GM21717 (cell line): ENCODE data around the gene SPPL3.

Experiments
- ATAC-seq: cut with Tn5 transposase; IDR thresholded peaks from one replicate; pipeline ENCODE4 v1.9.1; 2021; ENCODE audit warnings: mild to moderate bottlenecking, moderate library complexity; ENCODE audit not compliant: unreplicated experiment

Gene SPPL3

DNA sequence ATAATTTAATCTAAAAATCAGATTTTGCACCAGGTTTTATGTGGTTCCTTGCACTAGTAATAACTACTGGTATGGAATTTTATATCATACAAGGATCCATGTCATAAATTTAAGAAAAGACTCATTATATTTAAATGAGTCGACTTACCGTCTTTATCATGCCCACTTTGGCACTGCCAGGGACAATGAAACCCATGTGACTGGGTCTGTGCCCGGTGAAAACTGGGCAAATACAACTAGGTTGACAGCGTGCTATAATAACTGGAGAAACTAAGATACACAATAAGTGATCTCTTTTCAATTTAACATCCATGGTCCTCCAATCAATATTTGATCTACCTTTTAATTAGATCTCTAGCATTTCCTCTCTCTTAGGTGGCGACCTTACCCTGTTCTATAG lies 114.0 kb downstream of the SPPL3 start:
- ATAC-seq, result no peak

DNA sequence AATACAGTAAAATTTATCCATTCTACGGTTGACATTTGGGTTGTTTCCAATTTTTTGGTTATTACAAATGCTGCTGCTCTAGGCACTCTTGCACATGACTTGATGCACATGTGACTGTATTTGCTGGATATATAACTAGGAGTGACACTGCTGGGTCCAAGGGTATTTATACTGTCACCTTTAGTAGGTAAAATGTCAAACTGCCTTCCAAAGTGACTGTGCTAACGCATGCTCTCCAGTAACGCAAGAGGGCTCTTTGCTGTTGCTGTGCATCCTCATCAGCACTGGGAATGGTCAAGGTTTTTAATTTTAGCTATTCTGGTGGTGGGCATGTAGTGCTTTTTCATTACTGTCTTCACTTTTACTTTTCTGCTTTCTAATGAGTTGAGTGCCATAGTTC lies 116.3 kb downstream of the SPPL3 start:
- no peak for ATAC-seq

- ATAC-seq, result no peak
These were observed 119.4 kb downstream of the SPPL3 start for GRCh38 chr12:120784804-120785203.

- ATAC-seq, result no peak
These were observed 121.0 kb downstream of the SPPL3 start for GRCh38 chr12:120783197-120783596.

DNA sequence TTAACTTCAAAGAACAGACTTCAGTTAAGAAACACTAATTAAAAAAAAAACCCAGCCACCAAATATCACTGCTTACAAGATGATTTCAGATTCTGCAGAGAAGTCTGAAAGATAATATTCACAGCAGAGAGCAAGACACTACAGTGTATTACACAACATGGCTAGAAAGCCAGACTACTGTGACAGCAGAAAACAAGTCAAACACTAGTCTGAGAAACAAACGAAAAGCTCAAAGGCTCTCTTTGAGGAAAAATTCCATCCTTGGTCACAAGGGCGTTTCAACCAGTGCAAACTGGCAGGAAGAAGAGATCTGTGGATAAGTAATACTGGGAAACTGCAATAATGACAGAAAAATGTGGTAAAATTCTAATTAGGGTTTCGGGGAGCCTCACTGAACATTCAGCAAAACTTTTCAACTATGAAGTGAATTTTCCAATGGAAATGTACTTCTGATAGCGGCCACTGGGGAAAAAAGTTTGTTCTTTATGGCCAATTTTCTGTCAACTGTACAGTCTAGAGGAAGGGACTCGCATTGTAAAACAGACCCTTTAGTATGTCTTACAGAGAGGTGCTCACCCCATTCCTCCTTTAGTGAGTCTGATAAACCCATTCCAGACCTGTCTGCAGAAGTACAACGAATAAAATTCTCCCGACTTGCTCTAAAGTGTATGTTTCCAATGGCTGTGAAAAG lies 128.2 kb downstream of the SPPL3 start:
- no peak for ATAC-seq

DNA sequence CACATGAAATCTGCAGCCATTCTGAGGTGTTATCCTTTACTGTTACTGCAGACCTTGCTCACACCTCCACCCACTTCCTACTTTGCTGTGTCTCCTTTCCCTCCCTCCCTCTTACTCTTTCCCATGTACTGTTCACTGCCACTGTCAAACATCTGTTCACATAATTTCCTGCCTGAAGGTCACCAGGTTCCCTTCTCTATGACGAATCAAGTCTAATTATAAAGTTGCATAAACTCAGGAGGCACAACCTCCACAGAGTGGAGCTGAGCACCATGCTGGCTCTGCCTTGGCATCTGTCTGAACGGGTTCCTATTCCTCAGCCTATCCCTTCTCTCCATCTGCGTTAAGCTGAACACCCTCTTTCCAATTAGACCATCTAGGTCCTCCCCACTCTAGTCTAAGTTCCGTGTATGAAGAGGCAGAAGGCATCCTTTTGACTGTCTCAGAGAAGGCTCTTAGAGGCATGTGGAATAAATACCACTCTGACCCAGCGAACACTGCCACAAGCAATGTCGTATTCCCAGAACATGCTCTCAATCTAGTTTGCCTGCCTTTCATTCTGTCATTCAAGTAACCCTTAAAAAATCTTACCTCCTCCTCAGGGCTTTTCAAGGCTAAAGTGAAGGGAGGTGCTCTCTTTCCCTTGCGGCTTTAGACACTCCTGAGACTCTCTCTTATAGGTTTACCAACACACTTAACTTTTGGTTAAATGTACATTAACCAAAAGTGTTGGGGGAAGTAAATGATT lies 129.8 kb downstream of the SPPL3 start:
- no peak for ATAC-seq

DNA sequence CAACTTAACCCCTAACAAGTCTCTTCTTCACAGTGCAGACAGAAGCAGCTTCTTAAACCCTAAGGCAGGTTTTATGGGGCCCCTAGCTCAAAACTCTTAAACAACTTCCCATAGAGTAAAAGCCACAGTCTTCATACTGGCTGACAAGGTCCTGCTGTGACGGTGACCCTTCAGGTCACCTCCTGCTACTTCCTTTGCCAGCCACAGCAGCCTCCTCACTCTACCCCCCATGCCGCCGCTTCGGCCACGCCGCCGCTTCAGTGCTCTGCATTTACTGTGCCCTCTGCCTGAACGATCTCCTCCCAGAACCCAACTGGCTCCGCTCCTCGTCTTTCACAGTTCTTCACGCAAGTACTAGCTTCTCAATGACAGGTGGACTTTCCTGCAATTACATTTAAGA lies 133.1 kb downstream of the SPPL3 start:
- ATAC-seq, result no peak

- ATAC-seq, result no peak
These were observed 136.8 kb downstream of the SPPL3 start for GRCh38 chr12:120767071-120768024.

DNA sequence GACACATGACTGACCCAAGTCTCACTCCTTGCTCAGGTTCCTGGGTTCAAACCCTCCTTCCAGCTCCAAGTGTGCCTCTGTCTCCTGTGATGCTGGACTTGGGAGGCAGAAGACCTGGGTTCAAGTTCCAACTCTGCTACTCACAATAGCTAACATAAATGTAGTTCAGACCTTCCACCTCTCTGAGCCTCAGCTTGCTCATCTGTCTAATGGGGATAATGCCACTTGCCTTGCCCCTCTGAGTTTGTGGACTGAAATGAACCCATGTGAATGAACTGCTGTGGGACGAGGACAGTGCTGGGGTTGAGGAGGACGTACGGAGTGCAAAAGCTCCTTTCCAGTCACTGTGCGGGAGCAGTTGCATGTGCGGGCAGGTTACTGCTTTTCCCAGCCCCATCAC lies 137.6 kb downstream of the SPPL3 start:
- no peak for ATAC-seq

DNA sequence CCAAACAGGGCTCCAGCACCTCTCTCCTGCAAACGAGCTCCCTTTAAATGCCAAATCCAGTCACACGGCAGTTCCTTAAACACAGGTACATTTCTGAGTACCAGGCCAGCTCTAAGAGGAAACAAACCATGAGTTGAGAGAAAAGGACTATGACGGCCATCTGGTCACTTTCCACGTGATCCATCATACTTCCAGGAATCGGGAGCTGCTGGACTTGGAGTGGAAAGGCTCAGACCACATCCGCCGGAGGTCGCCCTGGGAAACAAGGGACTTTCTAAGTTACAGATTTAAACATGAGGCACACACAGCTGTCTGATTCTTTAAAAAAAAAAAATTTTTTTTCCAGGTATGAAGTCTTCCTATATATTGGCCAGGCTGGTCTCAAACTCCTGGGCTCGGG lies 139.3 kb downstream of the SPPL3 start:
- ATAC-seq, result no peak

DNA sequence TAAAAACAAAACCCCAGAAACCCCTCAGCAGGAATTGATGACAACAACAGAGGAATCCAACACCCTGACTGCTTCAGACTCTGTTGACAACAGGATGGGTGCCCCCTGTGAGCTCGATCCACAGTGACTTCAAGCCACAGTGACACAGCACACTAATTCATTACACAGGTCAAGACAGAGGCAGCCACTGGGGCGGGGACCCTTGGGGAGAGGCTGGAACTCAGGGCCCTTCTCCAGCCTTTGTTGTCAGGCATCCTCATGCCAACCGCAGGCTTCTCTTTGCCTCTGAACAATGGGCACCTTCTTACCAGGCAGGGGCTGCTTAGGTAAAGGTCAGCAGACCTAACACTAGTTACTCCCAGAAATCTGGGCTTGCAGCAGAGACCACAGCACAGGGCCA lies 140.9 kb downstream of the SPPL3 start:
- ATAC-seq, result no peak

- no peak for ATAC-seq
These were observed 142.1 kb downstream of the SPPL3 start for GRCh38 chr12:120762086-120762485.

DNA sequence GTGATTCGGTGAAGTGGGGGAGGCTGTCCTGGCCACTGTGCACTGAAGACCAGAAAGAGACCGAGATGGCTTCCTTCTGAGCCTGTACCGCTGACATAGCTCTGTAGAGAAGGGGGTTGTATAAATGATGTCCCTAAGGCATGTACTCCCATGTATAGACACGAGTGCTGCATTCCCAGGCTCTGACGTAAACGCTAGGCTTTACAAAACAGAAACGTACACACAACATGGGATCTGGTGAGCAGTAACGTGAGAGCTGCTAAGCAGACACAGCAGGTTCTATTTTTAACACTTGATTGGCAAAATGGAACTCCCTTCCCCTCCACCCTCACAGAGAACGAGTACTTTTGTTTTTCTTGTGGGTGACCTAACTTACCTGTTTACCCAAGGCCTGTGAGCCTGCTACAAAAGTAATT lies 142.6 kb downstream of the SPPL3 start:
- ATAC-seq, result no peak

GRCh38 chr12:120760349-120761254 lies 143.6 kb downstream of the SPPL3 start:
- no peak for ATAC-seq

DNA sequence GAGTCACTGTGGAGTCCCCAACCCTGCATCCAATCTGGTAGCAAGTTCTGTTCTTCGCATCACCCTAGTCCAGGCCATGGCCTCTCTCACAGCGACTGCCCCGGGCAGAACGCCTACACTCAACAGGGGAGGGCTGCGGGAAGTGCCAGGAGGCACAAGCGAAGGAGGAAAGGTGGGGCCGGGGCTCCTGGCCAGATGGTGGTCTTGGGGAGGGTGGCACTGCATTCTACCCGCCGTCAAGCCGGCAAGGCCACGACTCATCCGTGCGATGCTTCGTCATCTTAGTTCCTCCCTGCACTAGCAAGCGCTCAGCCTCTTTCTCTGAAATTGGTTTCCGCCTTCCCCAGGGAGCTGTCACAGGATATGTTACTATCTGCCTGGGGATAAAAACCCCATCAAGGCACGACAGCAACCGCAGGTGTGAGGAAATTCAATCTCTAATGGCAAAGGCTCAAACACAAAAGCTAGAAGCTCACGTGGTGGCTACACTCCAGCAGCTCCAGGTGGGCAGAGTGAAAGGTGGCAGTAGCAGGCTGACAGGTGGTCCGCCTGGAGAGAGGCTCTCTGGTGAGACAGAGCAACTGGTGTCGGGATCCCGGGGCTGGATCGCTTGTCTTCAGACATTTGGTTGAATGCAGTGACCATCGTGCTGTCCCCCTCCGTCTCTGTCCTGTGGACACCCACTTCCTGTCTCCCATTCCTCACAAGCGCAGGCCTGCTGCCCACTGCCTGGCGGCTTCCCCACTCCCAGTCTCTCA lies 144.4 kb downstream of the SPPL3 start:
- no peak for ATAC-seq

DNA sequence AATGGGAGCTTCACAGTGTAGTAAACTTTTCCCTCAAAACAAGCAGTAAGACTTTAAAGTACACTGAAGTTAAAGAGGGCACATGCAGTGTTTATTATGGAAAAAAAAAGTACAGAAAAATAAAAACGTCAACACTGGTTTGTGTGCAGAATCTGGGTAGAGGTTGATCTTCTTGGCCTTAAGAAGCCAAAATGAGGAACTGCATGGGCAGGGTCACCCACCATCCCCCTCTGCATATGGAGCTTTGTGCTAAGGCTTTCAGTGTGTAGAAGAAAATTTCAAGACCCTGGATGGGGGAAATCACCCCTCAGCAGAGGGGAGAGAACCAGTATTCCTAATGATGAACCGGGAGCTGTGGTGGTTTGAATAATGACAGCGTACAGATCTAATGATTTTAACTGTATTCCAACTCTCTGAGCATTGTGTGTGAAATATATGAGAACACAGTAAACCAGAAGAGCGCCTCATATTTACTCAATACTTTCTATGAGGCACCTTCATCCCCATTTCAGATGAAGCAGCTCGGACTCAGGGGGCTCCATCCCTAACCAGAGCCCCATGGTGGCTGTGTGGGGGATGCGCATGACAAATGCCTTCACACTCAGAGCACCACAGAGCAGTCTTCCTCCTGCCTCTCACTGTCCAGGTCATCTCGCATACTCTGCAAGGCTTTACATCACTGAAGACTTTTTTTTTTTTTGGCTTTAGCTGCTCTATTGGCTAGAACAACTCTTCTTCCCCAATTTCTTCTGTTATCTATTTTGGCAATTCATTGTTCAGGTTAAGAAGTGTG lies 145.2 kb downstream of the SPPL3 start:
- no peak for ATAC-seq

GRCh38 chr12:120757949-120758348 lies 146.2 kb downstream of the SPPL3 start:
- ATAC-seq, result no peak

GRCh38 chr12:120757226-120757742 lies 146.9 kb downstream of the SPPL3 start:
- no peak for ATAC-seq

DNA sequence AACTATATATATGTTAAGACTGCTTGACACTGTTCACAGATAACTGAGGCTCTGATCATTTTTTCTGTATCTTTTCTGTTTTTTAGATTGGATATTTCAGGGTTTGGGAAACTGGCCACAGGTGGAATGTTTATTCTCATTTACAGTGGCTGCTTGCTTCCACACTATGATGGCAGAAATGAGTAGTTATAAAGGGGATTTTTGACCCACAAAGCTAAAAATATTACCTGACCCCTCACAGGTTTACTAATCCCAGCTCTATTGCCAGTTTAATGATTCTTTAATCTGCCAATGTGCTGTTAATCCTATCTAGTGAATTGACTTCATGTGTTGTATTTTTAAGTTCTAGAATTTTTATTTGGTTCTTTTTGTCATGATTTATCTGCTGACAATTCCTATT lies 148.9 kb downstream of the SPPL3 start:
- ATAC-seq, result no peak
